H1 (cell line): ENCODE data around the gene FLT1. TPM values are rescaled to one million over a fixed set of nuclear protein-coding genes. Genes with fewer than 3 reads are reported as not detected.

Experiments used
- CTCF ChIA-PET: fragments of 300-600 bp; sonication (Branson Sonifier 250); formaldehyde crosslinking; loops from one replicate; lab custom pipeline; 2021; ENCODE audit not compliant: partially characterized antibody; lab: Charles Lee
- POLR2A ChIA-PET: fragments of 300-600 bp; sonication (Branson Sonifier 250); formaldehyde crosslinking; loops from one replicate; lab custom pipeline; 2021; ENCODE audit warnings: inconsistent platforms; ENCODE audit not compliant: partially characterized antibody; lab: Charles Lee
- DNase-seq, 2 experiments: peaks; one replicate each; pipeline versions ENCODE4 v3.0.0 to v3.0.0-alpha.2; 2010 to 2022; ENCODE audit warnings: low spot score in 2 of 2, low read depth in 1 of 2, mixed read lengths in 1 of 2
- FAIRE-seq: peaks from 2 replicates; lab custom pipeline; 2011; peaks lifted over from hg19 to GRCh38; lab: Jason Lieb, UNC
- H2AFZ ChIP-seq: 2 replicates; pipeline ENCODE4 v1.8.1; 2012; ENCODE audit warnings: low read length, inconsistent platforms
- H2AK5ac ChIP-seq: 2 replicates; pipeline ENCODE4 v1.6.1; 2013; ENCODE audit warnings: low read depth, low read length
- H2BK120ac ChIP-seq: replicated peaks from 2 replicates; pipeline ENCODE3; 2013; ENCODE audit warnings: low read depth, low read length, inconsistent platforms
- H2BK12ac ChIP-seq: 2 replicates; pipeline ENCODE4 v1.6.1; 2013; ENCODE audit warnings: low read depth, low read length
- H2BK15ac ChIP-seq: 2 replicates; pipeline ENCODE4 v1.6.1; 2013; ENCODE audit warnings: low read length
- H2BK20ac ChIP-seq: 2 replicates; pipeline ENCODE4 v1.6.1; 2013; ENCODE audit warnings: low read length
- H2BK5ac ChIP-seq: 2 replicates; pipeline ENCODE4 v1.6.1; 2013; ENCODE audit warnings: low read depth, low read length
- H3K14ac ChIP-seq: 2 replicates; pipeline ENCODE4 v1.6.1; 2013; ENCODE audit warnings: inconsistent platforms; ENCODE audit not compliant: insufficient read length
- H3K18ac ChIP-seq: 2 replicates; pipeline ENCODE4 v1.6.1; 2013; ENCODE audit warnings: low read length; ENCODE audit errors: extremely low read depth
- H3K23ac ChIP-seq: 2 replicates; pipeline ENCODE4 v1.6.1; 2013; ENCODE audit warnings: inconsistent platforms; ENCODE audit not compliant: insufficient read length
- H3K23me2 ChIP-seq: 2 replicates; pipeline ENCODE4 v1.6.1; 2013; ENCODE audit warnings: low read depth, low read length
- H3K27ac ChIP-seq: 2 replicates; pipeline ENCODE4 v1.6.1; 2011; ENCODE audit warnings: low read depth, low read length, inconsistent platforms
- H3K27me3 ChIP-seq, 4 experiments: replicated peaks in 1 of 4; 1 replicate in 1 of 4; 2 replicates in 3 of 4; pipeline versions ENCODE4 v1.6.1 to v1.8.1; 2011 to 2013; ENCODE audit warnings: low read length in 3 of 4, mild to moderate bottlenecking in 3 of 4, inconsistent platforms in 2 of 4, mixed read lengths in 2 of 4, moderate library complexity in 1 of 4; ENCODE audit not compliant: control insufficient read depth in 3 of 4, insufficient read depth in 3 of 4; ENCODE audit errors: extremely low read depth in 1 of 4
- H3K36me3 ChIP-seq, 4 experiments: 2 replicates each; pipeline versions ENCODE4 v1.6.1 to v1.8.1; 2011 to 2013; ENCODE audit warnings: mild to moderate bottlenecking in 4 of 4, low read length in 3 of 4, moderate library complexity in 2 of 4, control low read depth in 1 of 4, inconsistent platforms in 1 of 4; ENCODE audit not compliant: insufficient read depth in 4 of 4, control insufficient read depth in 2 of 4
- H3K4ac ChIP-seq: replicated peaks from 2 replicates; pipeline ENCODE3; 2013; ENCODE audit warnings: low read length, low read depth, mixed read lengths, inconsistent platforms; ENCODE audit not compliant: insufficient read length
- H3K4me1 ChIP-seq, 4 experiments: replicated peaks in 1 of 4; 1 replicate in 1 of 4; 2 replicates in 3 of 4; pipeline versions ENCODE4 v1.6.1 to v1.8.1; 2011 to 2013; ENCODE audit warnings: low read length in 3 of 4, inconsistent platforms in 2 of 4, mixed read lengths in 1 of 4; ENCODE audit not compliant: insufficient read depth in 4 of 4, control insufficient read depth in 3 of 4
- H3K4me2 ChIP-seq, 2 experiments: 2 replicates each; pipeline versions ENCODE4 v1.6.1 to v1.8.1; 2011 to 2013; ENCODE audit warnings: low read depth in 2 of 2, low read length in 2 of 2, control low read depth in 1 of 2, inconsistent platforms in 1 of 2, mild to moderate bottlenecking in 1 of 2; ENCODE audit not compliant: insufficient read depth in 1 of 2
- H3K4me3 ChIP-seq, 4 experiments: fragments of 200-600, 300-600 bp in 1 of 4; sonication (generic), shearing (Covaris generic), sonication (Bioruptor Twin) in 1 of 4; 2 replicates each; pipeline versions ENCODE4 v1.5.1 to v1.8.1; 2011 to 2016; ENCODE audit warnings: low read length in 4 of 4, low read depth in 3 of 4, control low read depth in 2 of 4, inconsistent platforms in 2 of 4, mild to moderate bottlenecking in 2 of 4, mixed read lengths in 1 of 4, moderate library complexity in 1 of 4; ENCODE audit not compliant: insufficient read depth in 2 of 4; ENCODE audit errors: extremely low read depth in 1 of 4
- H3K56ac ChIP-seq: replicated peaks from 2 replicates; pipeline ENCODE3; 2013; ENCODE audit warnings: low read depth, mild to moderate bottlenecking, mixed read lengths, low read length, inconsistent platforms; ENCODE audit not compliant: insufficient read length
- H3K79me1 ChIP-seq: 2 replicates; pipeline ENCODE4 v1.6.1; 2013; ENCODE audit warnings: low read depth, low read length, control low read depth
- H3K79me2 ChIP-seq, 2 experiments: 2 replicates each; pipeline versions ENCODE4 v1.6.1 to v1.8.1; 2012 to 2013; ENCODE audit warnings: low read length in 2 of 2, mild to moderate bottlenecking in 2 of 2, inconsistent platforms in 1 of 2; ENCODE audit not compliant: insufficient read depth in 2 of 2, control insufficient read depth in 1 of 2
- H3K9ac ChIP-seq, 4 experiments: replicated peaks in 1 of 4; 1 replicate in 1 of 4; 2 replicates in 3 of 4; pipeline versions ENCODE4 v1.6.1 to v1.8.1; 2011 to 2013; ENCODE audit warnings: low read depth in 3 of 4, low read length in 3 of 4, control low read depth in 2 of 4, mild to moderate bottlenecking in 2 of 4, moderate library complexity in 2 of 4, inconsistent platforms in 1 of 4; ENCODE audit errors: extremely low read depth in 1 of 4
- H3K9me3 ChIP-seq, 2 experiments: 2 replicates each; pipeline versions ENCODE4 v1.6.1 to v1.8.1; 2012 to 2013; ENCODE audit warnings: mild to moderate bottlenecking in 2 of 2, moderate library complexity in 2 of 2, control low read depth in 1 of 2, inconsistent platforms in 1 of 2, low read depth in 1 of 2, low read length in 1 of 2, mixed read lengths in 1 of 2; ENCODE audit not compliant: insufficient read depth in 2 of 2
- H4K20me1 ChIP-seq, 2 experiments: replicated peaks in 1 of 2; 2 replicates each; pipeline versions ENCODE3 to v1.8.1; 2011 to 2013; ENCODE audit warnings: inconsistent platforms in 2 of 2, low read length in 2 of 2, mild to moderate bottlenecking in 1 of 2; ENCODE audit not compliant: insufficient read depth in 2 of 2, control insufficient read depth in 1 of 2
- H4K5ac ChIP-seq: 2 replicates; pipeline ENCODE4 v1.6.1; 2013; ENCODE audit warnings: low read length, low read depth, mixed read lengths, inconsistent platforms; ENCODE audit not compliant: insufficient read length
- H4K8ac ChIP-seq: 2 replicates; pipeline ENCODE4 v1.8.0; 2013; ENCODE audit warnings: mild to moderate bottlenecking, moderate library complexity, low read length, inconsistent platforms; ENCODE audit not compliant: insufficient read depth; ENCODE audit errors: extremely low read depth
- H4K91ac ChIP-seq: replicated peaks from 2 replicates; pipeline ENCODE3; 2013; ENCODE audit warnings: low read length, mixed read lengths, inconsistent platforms; ENCODE audit not compliant: insufficient read length
- ASH2L ChIP-seq: fragments of 200-600, 300-600 bp; sonication (generic); IDR thresholded peaks from one replicate; pipeline ENCODE4 v1.7.1; 2017; ENCODE audit warnings: low read length
- BACH1 ChIP-seq: IDR thresholded peaks from 2 replicates; pipeline ENCODE4 v1.6.1; 2012; ENCODE audit warnings: low read length, improper control_type of control experiment
- CBX8 ChIP-seq: fragments of 300-800, 300-1000 bp; sonication (generic); IDR thresholded peaks from 2 replicates; pipeline ENCODE4 v1.7.1; 2016; ENCODE audit warnings: low read depth, low read length, borderline replicate concordance
- CEBPB ChIP-seq: IDR thresholded peaks from 2 replicates; pipeline ENCODE4 v1.6.1; 2012; ENCODE audit warnings: low read depth, low read length
- EP300 ChIP-seq, 2 experiments: IDR thresholded peaks; 1 replicate in 1 of 2; 2 replicates in 1 of 2; pipeline ENCODE4 v1.6.1; 2011 to 2012; ENCODE audit warnings: low read depth in 2 of 2, low read length in 2 of 2, mild to moderate bottlenecking in 2 of 2, borderline replicate concordance in 1 of 2, inconsistent platforms in 1 of 2, moderate library complexity in 1 of 2
- HDAC2 ChIP-seq, 2 experiments: fragments of 300-600 bp in 1 of 2; sonication (generic) in 1 of 2; IDR thresholded peaks; 2 replicates each; pipeline ENCODE4 v1.6.1; 2011 to 2012; ENCODE audit warnings: low read depth in 2 of 2, low read length in 2 of 2, mild to moderate bottlenecking in 2 of 2, moderate library complexity in 2 of 2, borderline replicate concordance in 1 of 2, inconsistent platforms in 1 of 2
- JUN ChIP-seq: IDR thresholded peaks from 2 replicates; pipeline ENCODE4 v1.6.1; 2011; ENCODE audit warnings: low read depth, mild to moderate bottlenecking, improper control_type of control experiment, low read length
- KDM1A ChIP-seq: fragments of 200-600, 300-600 bp; sonication (generic); IDR thresholded peaks from 2 replicates; pipeline ENCODE4 v1.7.1; 2016; ENCODE audit warnings: mild to moderate bottlenecking, low read length, borderline replicate concordance
- NANOG ChIP-seq: IDR thresholded peaks from 2 replicates; pipeline ENCODE4 v1.6.1; 2011; ENCODE audit warnings: low read length, low read depth, mild to moderate bottlenecking, inconsistent platforms; ENCODE audit not compliant: insufficient read depth, poor library complexity, severe bottlenecking
- PHF8 ChIP-seq: fragments of 200-600 bp; sonication (generic); conservative IDR thresholded peaks from 2 replicates; pipeline ENCODE4 v1.7.1; 2012; ENCODE audit warnings: low read depth, mild to moderate bottlenecking, inconsistent platforms, low read length, moderate library complexity
- RFX5 ChIP-seq: IDR thresholded peaks from 2 replicates; pipeline ENCODE4 v1.6.1; 2011; ENCODE audit warnings: low read depth, low read length, improper control_type of control experiment, borderline replicate concordance
- RXRA ChIP-seq: IDR thresholded peaks from 2 replicates; pipeline ENCODE4 v1.6.1; 2011; ENCODE audit warnings: low read depth, mild to moderate bottlenecking, low read length, moderate library complexity; ENCODE audit not compliant: insufficient read depth
- SRF ChIP-seq: IDR thresholded peaks from 2 replicates; pipeline ENCODE4 v1.6.1; 2011; ENCODE audit warnings: mild to moderate bottlenecking, low read depth, low read length, moderate library complexity
- TEAD4 ChIP-seq: IDR thresholded peaks from 2 replicates; pipeline ENCODE4 v1.6.1; 2012; ENCODE audit warnings: low read depth, low read length, inconsistent platforms, mixed read lengths
- WGBS, 2 experiments: shearing (Covaris generic) in 1 of 2; methylation state at CpG; one replicate each; pipeline versions ENCODE4 v1.1.6 to v1.1.7; 2013 to 2015; ENCODE audit warnings: low lambda C conversion rate in 2 of 2, mixed read lengths in 2 of 2, inconsistent platforms in 1 of 2, low coverage in 1 of 2, missing lambda C conversion rate in 1 of 2; ENCODE audit not compliant: insufficient replicate concordance in 2 of 2, insufficient coverage in 1 of 2, insufficient read length in 1 of 2; ENCODE audit errors: extremely low coverage in 1 of 2, missing lambda C conversion rate in 1 of 2; 5-methylcytosine and 5-hydroxymethylcytosine counted together
- polyA plus RNA-seq, 7 experiments: library from polyadenylated mRNA; depleted of rRNA in 3 of 7; stranded (reverse) in 5 of 7; unstranded in 2 of 7; fragments of >200 nt in 5 of 7; fragments of 200-250 nt in 2 of 7; gene quantifications; 1 replicate in 5 of 7; 2 replicates in 1 of 7; 4 replicates in 1 of 7; pipeline versions ENCODE4 v1.2.1 to v1.2.3, GENCODE V29; 2011 to 2013; ENCODE audit warnings: missing spikeins in 2 of 7, mixed read lengths in 2 of 7
- total RNA-seq: library from RNA; stranded (reverse); fragmentation: NEBNext Ultra II Directional; extraction: Animal tissue kit (Norgen Biotek cat#: 25700); gene quantifications from 2 replicates; pipeline ENCODE4 v1.2.1, GENCODE V29; 2021

FLT1 gene
- total and polyA plus RNA-seq, 2 of the 8 experiments (the other 6 are each of a cell fraction or from before 2014, with no cell fraction given), result 19.7 to 90.2 TPM

DNA sequence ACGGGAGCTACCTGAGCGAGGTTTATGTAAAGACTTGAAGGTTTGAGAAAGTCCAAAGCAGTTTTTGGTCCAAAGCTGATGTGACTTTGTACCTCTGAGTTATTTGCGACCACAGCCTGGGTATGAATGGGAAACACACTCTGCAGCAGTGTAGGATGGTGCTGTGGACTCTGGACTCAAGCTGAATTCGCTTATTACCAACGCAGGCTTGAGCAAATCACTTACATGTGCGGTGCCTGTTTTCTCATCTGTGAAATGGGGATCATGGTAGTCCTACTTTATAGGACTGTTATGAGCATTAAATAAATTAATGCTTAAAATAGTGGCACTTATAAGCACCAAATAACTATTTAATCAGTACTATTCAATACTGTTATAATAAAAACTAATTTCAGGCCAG lies 180.0 kb downstream of the FLT1 start:
- Histone ChIP-seq H2BK20ac (no peak overlapping the region), H4K8ac (no peak overlapping the region), H3K27ac (no peak overlapping the region), H3K56ac (no peak overlapping the region), H3K9ac (no peak overlapping the region), H3K79me2 (no peaks in the 10 kb centered on the region), H3K27me3 (no peaks in the 10 kb centered on the region), H3K18ac (no peak overlapping the region), H3K23me2 (no peaks in the 10 kb centered on the region), H2BK15ac (no peak overlapping the region), H3K4me1 (0 out of 7 replicates have a peak, but pooled peaks cover 0 to 4% (median 0%) of the 10 kb centered on the region in 4 experiments), H4K5ac (no peak overlapping the region), H4K20me1 (peaks cover 0 to 2% of the 10 kb centered on the region in 2 experiments), H2BK12ac (no peak overlapping the region), H3K14ac (no peak overlapping the region), H2AFZ (no peak overlapping the region), H2BK5ac (no peak overlapping the region), H4K91ac (no peak overlapping the region), H3K4me2 (no peak overlapping the region), H2AK5ac (no peak overlapping the region), H3K9me3 (no peaks in the 10 kb centered on the region), H3K23ac (no peak overlapping the region), H2BK120ac (no peak overlapping the region), H3K79me1 (no peaks in the 10 kb centered on the region), H3K4ac (no peak overlapping the region), H3K4me3 (no peak overlapping the region), H3K36me3 (peaks cover 0 to 8% (median 5%) of the 10 kb centered on the region in 4 experiments; a peak in 3 of 8 replicates)
- no peak for FAIRE-seq
- 91% methylated on average over 6 of the region's 6 CpGs; no CpG with 5 or more reads in 1 of the 2 experiments for WGBS, 2 experiments
- no peak for DNase-seq
- ChIA-PET CTCF (interaction anchor here (0.6 to 4.1 kb wide), 12 partner anchors 10 to 429 kb away, joined by 3 to 20 read pairs (median 3); no protein-coding TSS in a partner anchor), POLR2A (interaction anchor here (0.9 kb wide), 1 partner anchor 13 kb away, joined by 3 read pairs; no protein-coding TSS in a partner anchor)
- TF ChIP-seq HDAC2 (IDR thresholded peaks at IDR 0.05; ENCODE audit: borderline replicate concordance in 1 of 2, low read depth in 2 of 2, low read length in 2 of 2) (no peak), TEAD4 (no peak), KDM1A (no peak), ASH2L (no peak), PHF8 (no peak), NANOG (no peak), RXRA (no peak), BACH1 (no peak), RFX5 (no peak), SRF (no peak), CBX8 (no peak), EP300 (IDR thresholded peaks at IDR 0.05; ENCODE audit: borderline replicate concordance in 1 of 2, low read depth in 2 of 2, low read length in 2 of 2) (no peak), CEBPB (no peak), JUN (no peak)
